Mesodermal cell (in vitro differentiated cells): ENCODE results near the gene SLC18A3.

Experiments used
- H3K27ac ChIP-seq: 2 replicates; pipeline ENCODE4 v1.7.0; 2013; ENCODE audit warnings: mild to moderate bottlenecking, low read depth, low read length, moderate library complexity; ENCODE audit not compliant: severe bottlenecking
- H3K36me3 ChIP-seq: 2 replicates; pipeline ENCODE4 v1.7.1; 2013; ENCODE audit warnings: mild to moderate bottlenecking, low read length, moderate library complexity; ENCODE audit not compliant: control insufficient read depth, insufficient read depth
- H3K4me1 ChIP-seq: one replicate; pipeline ENCODE4 v1.7.1; 2013; ENCODE audit warnings: mild to moderate bottlenecking, low read length; ENCODE audit not compliant: insufficient read depth, control insufficient read depth, poor library complexity, severe bottlenecking
- H3K4me3 ChIP-seq: 2 replicates; pipeline ENCODE4 v1.7.0; 2013; ENCODE audit warnings: low read length, control low read depth, mild to moderate bottlenecking; ENCODE audit not compliant: insufficient read depth, poor library complexity, severe bottlenecking; ENCODE audit errors: extremely low read depth
- H3K9me3 ChIP-seq: 2 replicates; pipeline ENCODE4 v1.7.1; 2013; ENCODE audit warnings: mild to moderate bottlenecking, low read length, moderate library complexity; ENCODE audit not compliant: control insufficient read depth
- WGBS, 2 experiments: methylation state at CpG; one replicate each; pipeline ENCODE4 v1.1.5; 2013; ENCODE audit warnings: missing lambda C conversion rate in 2 of 2; ENCODE audit not compliant: insufficient coverage in 2 of 2; 5-methylcytosine and 5-hydroxymethylcytosine counted together

SLC18A3 gene

DNA sequence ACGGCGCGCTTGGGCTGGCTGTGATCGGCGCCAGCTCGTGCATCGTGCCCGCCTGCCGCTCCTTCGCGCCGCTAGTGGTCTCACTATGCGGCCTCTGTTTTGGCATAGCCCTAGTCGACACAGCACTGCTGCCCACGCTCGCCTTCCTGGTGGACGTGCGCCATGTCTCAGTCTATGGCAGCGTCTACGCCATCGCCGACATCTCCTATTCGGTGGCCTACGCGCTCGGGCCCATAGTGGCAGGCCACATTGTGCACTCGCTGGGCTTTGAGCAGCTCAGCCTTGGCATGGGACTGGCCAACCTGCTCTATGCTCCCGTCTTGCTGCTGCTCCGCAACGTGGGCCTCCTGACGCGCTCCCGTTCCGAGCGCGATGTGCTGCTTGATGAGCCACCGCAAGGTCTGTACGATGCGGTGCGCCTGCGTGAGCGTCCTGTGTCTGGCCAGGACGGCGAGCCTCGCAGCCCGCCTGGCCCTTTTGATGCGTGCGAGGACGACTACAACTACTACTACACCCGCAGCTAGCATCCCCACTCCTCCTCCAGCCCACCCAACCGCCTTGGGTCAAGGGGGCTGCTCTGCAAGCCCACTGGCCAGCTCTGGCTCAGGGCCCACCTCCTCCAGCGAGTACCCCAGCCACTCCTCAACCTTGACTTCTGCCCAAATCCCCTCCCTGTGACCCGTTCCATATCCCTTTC, 1.9 kb downstream of the SLC18A3 start:
- H3K4me3 ChIP-seq: no peak overlapping the region

DNA sequence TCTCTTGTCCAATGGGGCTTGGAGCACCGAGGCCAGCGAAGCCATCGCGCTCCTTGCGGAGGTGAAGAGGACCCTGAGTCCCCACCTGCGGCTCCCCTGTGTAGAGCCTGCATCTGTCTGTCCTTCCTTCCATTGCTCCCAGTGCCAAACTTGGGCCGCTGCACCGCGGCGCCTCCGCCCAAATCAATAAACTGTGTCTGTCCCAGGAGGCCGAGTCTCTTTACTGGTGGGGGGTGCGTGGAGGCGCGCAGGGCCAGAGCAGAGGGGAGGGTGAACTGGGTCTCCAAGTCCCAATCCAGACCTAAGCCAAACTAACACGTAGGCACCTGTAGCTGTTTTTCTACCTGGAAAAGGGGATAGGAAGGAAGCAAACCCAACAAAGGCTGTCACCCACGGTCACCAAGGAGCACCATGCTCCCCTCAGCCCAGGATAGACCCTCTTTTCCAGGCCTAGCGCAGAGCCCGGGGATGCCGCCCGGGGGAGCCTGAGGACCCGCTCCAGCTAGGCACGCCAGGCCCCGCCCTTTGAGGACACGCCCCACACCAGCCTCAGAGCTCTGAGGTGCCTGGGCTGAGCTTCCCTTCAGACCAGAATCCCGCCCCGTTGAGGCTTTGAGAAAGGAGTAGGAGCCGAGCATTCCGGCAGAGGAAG, 2.5 kb downstream of the SLC18A3 start:
- H3K9me3 ChIP-seq: no peaks in the 10 kb centered on the region
- no peak overlapping the region for H3K4me3 ChIP-seq
- H3K27ac ChIP-seq: no peak overlapping the region
- H3K4me1 ChIP-seq: no peaks in the 10 kb centered on the region
- whole genome bisulfite sequencing, 2 experiments: 1 to 6% methylated on average over 19 to 22 of the region's 29 CpGs
- no peaks in the 10 kb centered on the region for H3K36me3 ChIP-seq

More for the DNA sequence above, 1.9 kb downstream of the SLC18A3 start:
- Histone ChIP-seq H3K36me3 (no peaks in the 10 kb centered on the region), H3K4me1 (no peaks in the 10 kb centered on the region), H3K9me3 (no peaks in the 10 kb centered on the region), H3K27ac (no peak overlapping the region)
- 16% methylated on average over 39 to 51 of the region's 53 CpGs for WGBS, 2 experiments

DNA sequence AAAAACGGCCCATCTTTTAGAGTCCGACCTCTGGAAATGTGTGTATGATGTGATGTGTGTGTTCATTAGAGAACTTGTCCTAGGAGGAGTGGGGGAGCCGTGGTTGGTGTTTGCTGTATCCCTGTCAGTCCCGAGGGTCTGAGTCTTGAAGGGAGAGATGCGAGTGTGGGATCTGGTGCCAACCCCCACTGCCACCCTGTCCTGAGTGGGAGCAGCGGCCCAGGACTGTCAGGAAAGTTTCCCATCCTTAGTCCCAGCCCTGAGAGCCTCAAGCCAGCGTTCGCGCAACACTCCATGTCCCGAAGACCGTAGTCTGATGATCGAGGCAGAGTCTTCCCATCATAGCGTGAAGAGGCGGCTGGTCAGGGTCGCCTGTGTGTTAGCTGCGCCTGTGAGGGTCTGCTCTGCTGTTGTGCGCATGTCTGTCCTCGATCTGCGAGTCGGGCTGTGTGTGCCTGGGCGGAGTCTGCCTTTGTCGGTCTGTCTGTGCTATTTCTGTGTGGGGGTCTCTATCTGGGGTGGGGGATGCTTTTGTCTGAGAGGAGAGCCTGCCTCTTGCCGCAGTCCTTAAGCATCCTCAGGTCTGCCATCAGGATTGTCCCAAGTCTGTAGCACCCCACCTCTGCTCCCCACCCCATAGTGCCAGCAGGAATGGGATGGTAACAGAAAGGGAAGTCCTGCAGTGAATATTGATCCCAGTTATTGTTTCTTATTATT, 3.2 kb downstream of the SLC18A3 start:
- H3K4me1 ChIP-seq: no peaks in the 10 kb centered on the region
- H3K4me3 ChIP-seq: peak overlapping the region; percentile 6
- no peak overlapping the region for H3K27ac ChIP-seq
- no peaks in the 10 kb centered on the region for H3K9me3 ChIP-seq
- WGBS, 2 experiments: 2 to 3% methylated on average over 14 to 21 of the region's 23 CpGs
- no peaks in the 10 kb centered on the region for H3K36me3 ChIP-seq

DNA sequence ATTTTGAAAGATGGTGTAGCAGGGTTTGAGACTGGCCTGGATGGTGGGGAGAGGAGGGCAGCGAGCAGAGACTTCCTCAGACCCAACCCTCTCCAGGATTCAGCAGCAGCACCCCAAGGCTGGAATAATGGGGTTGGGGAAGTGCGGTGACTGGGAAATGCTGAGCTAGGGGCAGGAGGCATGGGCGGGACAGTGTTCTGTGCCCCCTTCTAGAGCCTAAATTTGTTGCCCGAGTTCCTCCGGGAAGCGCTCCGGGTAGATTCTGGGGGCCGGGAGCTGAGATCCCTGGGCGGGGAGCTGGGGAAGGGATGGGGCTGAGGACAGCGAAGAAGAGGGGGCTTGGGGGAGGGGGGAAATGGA, 3.8 kb downstream of the SLC18A3 start, which contains the start of gene CHAT:
Gene CHAT (plus strand): TSS at position 156 of the 360 bp plus-strand sequence. CDS start 153 bp downstream, at position 309.
- H3K4me1 ChIP-seq: no peaks in the 10 kb centered on the region
- H3K36me3 ChIP-seq: no peaks in the 10 kb centered on the region
- no peak within 1 kb of the TSS for H3K27ac ChIP-seq
- WGBS, 2 experiments: 0% methylated on average over 4 of the region's 10 CpGs; no CpG with 5 or more reads in 1 of the 2 experiments
- peak within 1 kb of the TSS; percentile 6 for H3K4me3 ChIP-seq
- H3K9me3 ChIP-seq: no peaks in the 10 kb centered on the region

DNA sequence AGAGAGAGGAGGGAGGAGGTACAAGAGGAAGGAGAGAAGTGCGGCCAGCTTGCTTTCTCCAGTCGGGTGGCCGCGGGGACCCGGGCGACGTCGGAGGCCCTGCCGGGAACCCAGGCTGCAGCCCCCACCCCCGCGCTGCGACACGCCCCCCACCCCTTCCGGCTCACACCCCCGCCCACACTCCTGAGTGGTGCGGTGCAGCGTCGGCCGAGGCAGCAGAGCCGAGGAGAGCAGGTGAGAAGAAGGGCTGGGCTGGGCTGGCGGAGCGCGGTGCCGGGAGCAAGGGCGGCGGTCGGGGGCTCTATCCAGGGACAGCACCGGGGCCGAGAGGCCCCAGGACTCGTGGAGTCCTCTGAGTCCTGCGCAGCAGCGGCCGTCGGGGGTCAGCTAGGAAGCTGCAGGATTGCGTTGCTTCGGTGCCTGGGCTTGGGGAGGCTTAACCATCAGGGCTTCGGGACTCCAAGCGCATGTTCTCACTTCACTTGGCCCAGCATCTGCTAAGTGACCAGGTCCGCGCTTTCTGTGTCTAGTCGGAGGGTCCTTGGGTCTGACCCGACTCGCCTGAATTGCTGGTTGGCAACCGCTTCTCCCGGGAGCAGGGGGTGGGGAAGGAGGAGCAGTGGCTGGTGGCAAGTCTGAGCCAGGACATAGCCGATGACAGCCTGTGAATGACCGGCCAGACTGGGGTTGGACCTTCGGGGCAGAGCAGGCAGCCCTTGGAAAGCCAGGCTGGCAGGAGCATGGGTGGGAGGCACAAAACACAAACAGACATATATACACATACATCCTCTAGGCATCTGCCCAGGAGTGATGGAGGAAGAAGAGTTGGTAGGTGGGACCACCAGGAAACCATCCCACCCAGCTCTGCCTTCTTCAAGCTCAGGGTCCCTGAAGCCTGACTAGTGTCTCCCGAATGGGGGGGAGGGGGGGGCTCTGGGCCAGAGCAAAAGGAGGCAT, 4.4 kb downstream of the SLC18A3 start:
- H3K27ac ChIP-seq: no peak overlapping the region
- H3K9me3 ChIP-seq: no peaks in the 10 kb centered on the region
- H3K4me3 ChIP-seq: no peak overlapping the region
- WGBS, 2 experiments: 10 to 12% methylated on average over 26 to 32 of the region's 49 CpGs
- H3K4me1 ChIP-seq: no peaks in the 10 kb centered on the region
- H3K36me3 ChIP-seq: no peaks in the 10 kb centered on the region

DNA sequence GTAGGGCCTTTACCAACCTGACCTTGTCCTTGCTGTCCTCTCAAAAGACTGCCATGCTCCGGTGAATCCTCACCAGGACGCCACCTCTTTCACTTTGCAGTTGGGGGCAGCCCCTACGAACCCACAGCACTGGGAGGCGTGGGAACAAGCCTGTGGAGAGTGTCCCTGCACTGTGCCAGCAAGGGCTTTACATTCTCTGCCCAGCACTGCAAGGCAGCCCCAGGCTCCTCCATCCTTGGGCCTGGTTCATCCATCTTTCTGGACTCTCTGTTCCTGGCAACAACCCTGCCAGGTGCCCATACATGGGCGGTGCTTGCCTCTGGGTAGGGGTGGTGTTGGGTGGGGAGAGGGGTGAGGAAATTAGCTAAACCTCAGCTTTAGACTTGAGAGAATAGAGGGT, 5.1 kb downstream of the SLC18A3 start:
- no peaks in the 10 kb centered on the region for H3K9me3 ChIP-seq
- H3K4me3 ChIP-seq: no peak overlapping the region
- H3K36me3 ChIP-seq: no peaks in the 10 kb centered on the region
- no peaks in the 10 kb centered on the region for H3K4me1 ChIP-seq
- WGBS, 2 experiments: 72 to 100% methylated on average over 4 of the region's 5 CpGs
- H3K27ac ChIP-seq: no peak overlapping the region

DNA sequence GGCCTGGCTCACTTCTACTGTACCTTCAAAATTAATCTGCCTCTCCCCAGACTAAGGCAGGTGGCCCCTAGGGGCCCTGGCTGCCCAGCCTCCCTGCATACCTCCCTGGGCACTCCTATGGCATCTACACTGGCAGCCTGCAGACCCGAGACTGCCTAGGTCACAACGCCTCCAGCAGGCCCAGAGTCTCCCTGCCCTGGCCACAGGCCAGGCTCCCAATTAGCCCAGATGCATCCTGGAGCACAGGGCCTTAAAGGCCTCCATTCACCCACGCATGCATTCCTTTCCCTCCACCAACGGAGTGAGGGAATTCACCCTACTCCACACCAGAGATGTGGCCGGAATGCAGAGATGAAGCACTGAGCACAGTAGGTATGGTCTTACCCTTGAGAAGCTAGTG, 5.6 kb downstream of the SLC18A3 start:
- no peaks in the 10 kb centered on the region for H3K4me1 ChIP-seq
- no peaks in the 10 kb centered on the region for H3K9me3 ChIP-seq
- H3K36me3 ChIP-seq: no peaks in the 10 kb centered on the region
- no peak overlapping the region for H3K4me3 ChIP-seq
- WGBS, 2 experiments: 73 to 75% methylated on average over 4 to 5 of the region's 5 CpGs
- H3K27ac ChIP-seq: no peak overlapping the region

DNA sequence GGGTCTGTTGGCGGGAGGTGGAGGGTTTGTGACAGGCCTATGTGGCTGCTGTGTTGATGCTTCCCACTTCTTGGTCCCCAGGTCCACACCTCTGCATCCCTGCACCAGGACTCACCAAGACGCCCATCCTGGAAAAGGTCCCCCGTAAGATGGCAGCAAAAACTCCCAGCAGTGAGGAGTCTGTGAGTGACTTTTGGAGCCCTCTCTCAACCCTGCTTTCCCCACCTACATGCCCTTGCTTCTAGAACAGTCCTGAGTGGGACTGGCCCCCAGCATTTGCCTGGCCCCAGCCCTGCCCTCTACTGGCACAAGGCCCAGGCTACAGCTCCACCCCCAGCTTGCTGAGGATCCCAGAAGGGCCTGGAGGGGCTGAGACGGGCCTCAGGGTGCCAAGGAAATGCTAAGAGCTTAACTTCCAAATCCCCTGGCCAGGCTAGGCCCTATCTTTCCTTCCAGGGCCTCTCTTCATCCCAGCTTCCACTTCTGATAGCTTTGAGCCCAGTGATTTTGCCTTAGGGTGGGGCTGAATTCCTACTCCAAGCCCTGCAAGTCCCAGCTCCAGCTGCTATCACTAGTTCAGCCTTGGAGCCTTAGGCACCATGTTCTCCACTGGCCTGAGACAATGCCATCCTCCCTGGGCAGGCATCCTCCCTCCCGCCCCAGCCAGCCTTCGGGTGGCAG, 6.5 kb downstream of the SLC18A3 start:
- H3K4me3 ChIP-seq: no peak overlapping the region
- no peaks in the 10 kb centered on the region for H3K36me3 ChIP-seq
- H3K4me1 ChIP-seq: no peaks in the 10 kb centered on the region
- H3K9me3 ChIP-seq: no peaks in the 10 kb centered on the region
- WGBS, 2 experiments: 76 to 82% methylated on average over 3 to 5 of the region's 6 CpGs
- no peak overlapping the region for H3K27ac ChIP-seq

DNA sequence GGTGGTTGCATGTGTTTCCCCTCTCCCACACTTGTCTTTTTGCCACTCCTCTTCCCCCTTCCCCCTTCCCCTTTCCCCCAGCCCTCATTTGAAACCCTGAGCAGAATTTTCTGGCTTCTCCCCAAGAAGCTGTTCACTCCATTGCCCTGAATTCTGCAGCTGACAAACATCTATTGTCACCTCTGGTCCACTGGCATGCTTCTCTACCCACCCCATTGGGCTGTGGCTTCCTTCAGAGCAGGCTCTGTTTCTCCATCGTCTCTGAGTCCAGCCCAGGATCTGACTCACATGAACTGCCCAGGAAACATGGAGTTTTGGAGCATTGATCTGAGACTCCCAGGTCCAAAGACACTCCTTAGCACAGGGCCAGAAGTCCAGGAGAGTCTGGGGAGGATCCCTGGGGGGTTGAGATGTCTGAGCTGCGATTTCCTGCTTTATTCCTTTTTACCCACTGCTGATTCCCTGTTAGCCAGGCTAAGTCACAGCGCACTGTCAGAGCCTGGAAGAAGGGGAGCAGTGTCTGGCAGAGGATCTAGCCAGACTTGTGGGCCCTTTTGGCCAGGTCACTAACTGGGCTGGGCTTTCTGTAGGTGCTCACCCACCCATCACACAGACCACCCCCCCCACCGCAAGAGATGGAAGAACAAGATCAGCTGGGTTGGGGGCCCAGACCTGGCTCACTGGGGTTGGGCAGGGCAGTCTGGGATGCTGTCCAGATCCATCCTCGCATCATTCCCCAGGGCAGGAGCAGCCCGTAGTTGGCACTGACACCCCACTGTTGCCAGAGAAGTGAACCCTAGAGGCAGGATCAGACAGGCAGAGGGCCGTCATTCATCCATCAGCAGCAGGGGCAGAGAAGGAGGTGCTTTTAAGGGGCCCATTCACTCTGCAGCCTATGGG, 7.3 kb downstream of the SLC18A3 start:
- WGBS, 2 experiments: 76 to 86% methylated on average over 4 of the region's 7 CpGs
- Histone ChIP-seq H3K9me3 (no peaks in the 10 kb centered on the region), H3K4me3 (no peak overlapping the region), H3K36me3 (no peaks in the 10 kb centered on the region), H3K4me1 (no peaks in the 10 kb centered on the region), H3K27ac (no peak overlapping the region)
